NCI-H2196 (cell line): ENCODE data around the gene PRKCZ.
"Not testable (repeated sequence)": the region's sequence is repeated elsewhere in the genome, so short reads cannot be mapped to it uniquely, and the experiment has no call there.

Source experiments
- DNase-seq: peaks from one replicate; lab custom pipeline; 2025; ENCODE audit not compliant: unreplicated experiment; lab: John Stamatoyannopoulos, UW

Gene PRKCZ

GRCh38 chr1:2083666-2084065, 33.5 kb downstream of the PRKCZ start:
- DNase-seq: no peak

GRCh38 chr1:2084306-2084705, 34.1 kb downstream of the PRKCZ start:
- no peak for DNase-seq

GRCh38 chr1:2085080-2085479, 34.9 kb downstream of the PRKCZ start:
- no peak for DNase-seq

- DNase-seq: no peak
Measured at GRCh38 chr1:2086446-2087078, 36.4 kb downstream of the PRKCZ start.

GRCh38 chr1:2087766-2088165, 37.6 kb downstream of the PRKCZ start:
- no peak for DNase-seq

GRCh38 chr1:2088458-2088857, 38.2 kb downstream of the PRKCZ start:
- no peak for DNase-seq

- no peak for DNase-seq
Measured at GRCh38 chr1:2089051-2089450, 38.8 kb downstream of the PRKCZ start.

- no peak for DNase-seq
Measured at GRCh38 chr1:2090216-2090890, 40.1 kb downstream of the PRKCZ start.

- DNase-seq: no peak
Measured at GRCh38 chr1:2091611-2092604, 41.7 kb downstream of the PRKCZ start.

- no peak for DNase-seq
Measured at GRCh38 chr1:2093055-2093454, 42.8 kb downstream of the PRKCZ start.

GRCh38 chr1:2093636-2094035, 43.4 kb downstream of the PRKCZ start:
- DNase-seq: no peak

GRCh38 chr1:2094269-2095158, 44.3 kb downstream of the PRKCZ start:
- DNase-seq: not testable (repeated sequence)

- no peak for DNase-seq
Measured at GRCh38 chr1:2095394-2095793, 45.2 kb downstream of the PRKCZ start.

- DNase-seq: no peak
Measured at GRCh38 chr1:2095981-2096736, 45.9 kb downstream of the PRKCZ start.

GRCh38 chr1:2097386-2098300, 47.4 kb downstream of the PRKCZ start:
- DNase-seq: no peak

- DNase-seq: no peak
Measured at GRCh38 chr1:2098301-2098698, 48.1 kb downstream of the PRKCZ start.

- no peak for DNase-seq
Measured at GRCh38 chr1:2098839-2099785, 48.9 kb downstream of the PRKCZ start.
